Loucy (cell line): ENCODE results near the gene IRAK1.

Experiments
- EZH2phosphoT487 ChIP-seq: fragments of 200-600 bp; IDR thresholded peaks from 2 replicates; pipeline ENCODE4 v1.6.1; 2018; ENCODE audit warnings: antibody characterized with exemption, mild to moderate bottlenecking, moderate library complexity, borderline replicate concordance
- TF ChIP-seq, protein P1 (sequence below): fragments of 200-600 bp; sonication (generic); conservative IDR thresholded peaks from 2 replicates; pipeline ENCODE4 v1.5.1; 2014; ENCODE audit warnings: mild to moderate bottlenecking, antibody characterized with exemption, low read length

DNA sequence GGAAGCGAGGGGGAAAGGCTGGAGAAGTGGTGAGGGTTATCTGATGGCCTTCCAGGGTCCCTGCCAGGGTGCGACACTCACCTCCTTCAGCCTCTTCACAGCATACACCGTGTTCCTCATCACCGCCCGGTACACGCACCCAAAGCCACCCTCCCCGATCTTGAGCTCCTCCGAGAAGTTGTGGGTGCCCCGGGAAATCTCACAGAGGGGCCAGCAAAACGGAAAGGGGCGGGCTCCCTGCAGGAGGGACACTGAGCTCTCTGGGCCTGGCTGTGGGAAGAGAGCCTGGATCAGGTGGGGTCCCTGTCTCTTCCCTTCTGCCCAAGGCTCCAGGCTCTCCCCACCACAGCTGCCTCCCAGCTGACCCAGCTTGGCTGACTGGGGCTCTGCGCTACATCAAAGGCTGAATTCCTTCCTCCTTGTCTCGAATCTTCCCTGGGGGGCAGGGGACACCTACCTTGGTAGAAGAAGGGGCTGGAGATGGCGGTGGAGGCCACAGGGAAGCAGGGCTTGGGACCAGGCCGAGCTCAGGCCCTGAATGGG is 1.1 kb downstream of the IRAK1 start:
- no peak for TF ChIP-seq EZH2phosphoT487
- TF ChIP-seq, protein P1, sequence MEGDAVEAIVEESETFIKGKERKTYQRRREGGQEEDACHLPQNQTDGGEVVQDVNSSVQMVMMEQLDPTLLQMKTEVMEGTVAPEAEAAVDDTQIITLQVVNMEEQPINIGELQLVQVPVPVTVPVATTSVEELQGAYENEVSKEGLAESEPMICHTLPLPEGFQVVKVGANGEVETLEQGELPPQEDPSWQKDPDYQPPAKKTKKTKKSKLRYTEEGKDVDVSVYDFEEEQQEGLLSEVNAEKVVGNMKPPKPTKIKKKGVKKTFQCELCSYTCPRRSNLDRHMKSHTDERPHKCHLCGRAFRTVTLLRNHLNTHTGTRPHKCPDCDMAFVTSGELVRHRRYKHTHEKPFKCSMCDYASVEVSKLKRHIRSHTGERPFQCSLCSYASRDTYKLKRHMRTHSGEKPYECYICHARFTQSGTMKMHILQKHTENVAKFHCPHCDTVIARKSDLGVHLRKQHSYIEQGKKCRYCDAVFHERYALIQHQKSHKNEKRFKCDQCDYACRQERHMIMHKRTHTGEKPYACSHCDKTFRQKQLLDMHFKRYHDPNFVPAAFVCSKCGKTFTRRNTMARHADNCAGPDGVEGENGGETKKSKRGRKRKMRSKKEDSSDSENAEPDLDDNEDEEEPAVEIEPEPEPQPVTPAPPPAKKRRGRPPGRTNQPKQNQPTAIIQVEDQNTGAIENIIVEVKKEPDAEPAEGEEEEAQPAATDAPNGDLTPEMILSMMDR: no peak
